ENCODE data around the gene MTCL1. TPM values are rescaled to one million over a fixed set of nuclear protein-coding genes. Genes with fewer than 3 reads are reported as not detected.

Gene MTCL1
- total and polyA plus RNA-seq, 2 of the 8 experiments (the other 6 are each of a cell fraction or from before 2014, with no cell fraction given) = 16.6 to 60.8 TPM

DNA sequence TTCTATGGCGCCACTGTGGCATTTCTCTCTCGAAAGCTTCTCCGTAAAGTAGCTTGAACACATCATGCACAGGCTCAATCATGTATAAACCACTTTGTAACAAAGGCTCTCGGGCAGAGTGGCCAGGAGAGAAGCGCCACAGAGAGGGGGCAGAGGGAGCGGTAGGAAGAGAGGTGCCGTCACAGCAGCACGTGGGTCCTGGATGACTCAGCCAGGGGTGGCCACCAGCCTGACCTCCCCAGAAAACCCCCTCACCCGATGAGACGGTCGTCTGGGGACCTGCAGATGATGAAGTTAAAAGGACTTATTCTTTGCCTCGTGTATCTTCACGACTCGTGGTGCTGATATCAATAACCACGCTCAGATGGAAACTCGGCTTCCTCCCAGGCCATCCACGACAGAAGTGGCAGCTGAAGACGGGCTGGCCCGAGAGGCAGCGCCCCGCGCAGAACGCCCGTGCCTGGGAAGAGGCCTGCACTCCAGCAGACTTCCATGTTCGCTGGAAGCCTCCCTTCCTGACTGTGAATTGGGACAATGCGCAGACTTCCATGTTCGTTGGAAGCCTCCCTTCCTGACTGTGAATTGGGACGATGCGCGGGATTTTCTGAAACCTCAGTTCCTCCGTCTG lies 46.4 kb upstream of the MTCL1 start:
- POLR2A ChIA-PET (ENCODE audit: partially characterized antibody) = no interaction called here
- Histone ChIP-seq H4K20me1 (replicated peaks in 1 of 2; ENCODE audit: control insufficient read depth in 1 of 2, insufficient read depth in 2 of 2, low read length in 2 of 2) (no peaks in the 10 kb centered on the region), H3K23me2 (ENCODE audit: low read depth, low read length) (no peaks in the 10 kb centered on the region; the same call in 1 of the 2 replicates), H3K79me1 (ENCODE audit: low read depth, low read length) (no peaks in the 10 kb centered on the region), H3K36me3 (ENCODE audit: control insufficient read depth in 2 of 4, insufficient read depth in 4 of 4, low read length in 3 of 4) (no peaks in the 10 kb centered on the region), H3K9ac (replicated peaks in 1 of 4; ENCODE audit: extremely low read depth in 1 of 4, low read depth in 3 of 4, low read length in 3 of 4) (no peak overlapping the region), H3K4me2 (ENCODE audit: insufficient read depth in 1 of 2, low read depth in 2 of 2, low read length in 2 of 2) (no peak overlapping the region), H2AK5ac (ENCODE audit: low read depth, low read length) (no peak overlapping the region), H4K8ac (ENCODE audit: extremely low read depth, insufficient read depth, low read length) (peak overlapping the region; percentile 17; the same call in 1 of the 2 replicates), H4K5ac (ENCODE audit: insufficient read length, low read depth, low read length) (no peak overlapping the region), H3K18ac (ENCODE audit: extremely low read depth, low read length) (peak overlapping the region; percentile 74; the same call in 1 of the 2 replicates), H3K27ac (ENCODE audit: low read depth, low read length) (no peak overlapping the region), H3K56ac (replicated peaks; ENCODE audit: insufficient read length, low read depth, low read length) (no peak overlapping the region), H2BK15ac (ENCODE audit: low read length) (no peak overlapping the region; the same call in 1 of the 2 replicates), H2BK20ac (ENCODE audit: low read length) (no peak overlapping the region), H3K4me3 (ENCODE audit: extremely low read depth in 1 of 4, insufficient read depth in 2 of 4, low read depth in 3 of 4, low read length in 4 of 4) (no peak overlapping the region), H4K91ac (replicated peaks; ENCODE audit: insufficient read length, low read length) (peak overlapping the region; percentile 11), H3K14ac (ENCODE audit: insufficient read length) (no peak overlapping the region), H3K4ac (replicated peaks; ENCODE audit: insufficient read length, low read depth, low read length) (no peak overlapping the region), H3K79me2 (ENCODE audit: control insufficient read depth in 1 of 2, insufficient read depth in 2 of 2, low read length in 2 of 2) (no peaks in the 10 kb centered on the region), H2BK120ac (replicated peaks; ENCODE audit: low read depth, low read length) (no peak overlapping the region), H3K23ac (ENCODE audit: insufficient read length) (no peak overlapping the region), H2AFZ (ENCODE audit: low read length) (no peak overlapping the region), H3K9me3 (ENCODE audit: insufficient read depth in 2 of 2, low read depth in 1 of 2, low read length in 1 of 2) (no peaks in the 10 kb centered on the region), H2BK5ac (ENCODE audit: low read depth, low read length) (peak overlapping the region; percentile 8; the same call in 1 of the 2 replicates), H3K4me1 (replicated peaks in 1 of 4; ENCODE audit: control insufficient read depth in 3 of 4, insufficient read depth in 4 of 4, low read length in 3 of 4) (peaks cover 5 to 21% (median 13%) of the 10 kb centered on the region in 4 experiments), H2BK12ac (ENCODE audit: low read depth, low read length) (peak overlapping the region; percentile 35; the same call in 1 of the 2 replicates), H3K27me3 (replicated peaks in 1 of 4; ENCODE audit: control insufficient read depth in 3 of 4, extremely low read depth in 1 of 4, insufficient read depth in 3 of 4, low read length in 3 of 4) (no peaks in the 10 kb centered on the region)
- CTCF ChIA-PET (ENCODE audit: partially characterized antibody) = interaction anchor here (1.1 to 4.5 kb wide), 3 partner anchors 48 to 366 kb away, joined by 3 to 31 read pairs (median 7); no protein-coding TSS in a partner anchor
- FAIRE-seq = no peak
- no peak for DNase-seq (ENCODE audit: low read depth in 1 of 2, low spot score in 2 of 2)
- 91% methylated on average over 28 of the region's 31 CpGs; no CpG with 5 or more reads in 1 of the 2 experiments for WGBS, 2 experiments (ENCODE audit: extremely low coverage in 1 of 2, insufficient coverage in 1 of 2, insufficient read length in 1 of 2, insufficient replicate concordance in 2 of 2, low coverage in 1 of 2, low lambda C conversion rate in 2 of 2, missing lambda C conversion rate in 1 of 2)
- TF ChIP-seq, protein P1, sequence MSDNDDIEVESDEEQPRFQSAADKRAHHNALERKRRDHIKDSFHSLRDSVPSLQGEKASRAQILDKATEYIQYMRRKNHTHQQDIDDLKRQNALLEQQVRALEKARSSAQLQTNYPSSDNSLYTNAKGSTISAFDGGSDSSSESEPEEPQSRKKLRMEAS (IDR thresholded peaks at IDR 0.05) = no peak
- TF ChIP-seq SUZ12 (IDR thresholded peaks at IDR 0.05; ENCODE audit: low read length) (no peak), BACH1 (IDR thresholded peaks at IDR 0.05; ENCODE audit: low read length) (no peak), SIX5 (IDR thresholded peaks at IDR 0.05; ENCODE audit: low read depth, low read length) (no peak), EP300 (IDR thresholded peaks at IDR 0.05; ENCODE audit: borderline replicate concordance in 1 of 2, low read depth in 2 of 2, low read length in 2 of 2) (no peak), BCL11A (IDR thresholded peaks at IDR 0.05; ENCODE audit: low read depth in 2 of 2, low read length in 2 of 2) (no peak), CEBPB (IDR thresholded peaks at IDR 0.05; ENCODE audit: low read depth, low read length) (no peak), TEAD4 (IDR thresholded peaks at IDR 0.05; ENCODE audit: low read depth, low read length) (no peak), PHF8 (conservative IDR thresholded peaks at IDR 0.05; ENCODE audit: low read depth, low read length) (no peak), CBX5 (IDR thresholded peaks at IDR 0.05; ENCODE audit: low read depth, low read length) (no peak)
- TF ChIP-seq, protein P2, sequence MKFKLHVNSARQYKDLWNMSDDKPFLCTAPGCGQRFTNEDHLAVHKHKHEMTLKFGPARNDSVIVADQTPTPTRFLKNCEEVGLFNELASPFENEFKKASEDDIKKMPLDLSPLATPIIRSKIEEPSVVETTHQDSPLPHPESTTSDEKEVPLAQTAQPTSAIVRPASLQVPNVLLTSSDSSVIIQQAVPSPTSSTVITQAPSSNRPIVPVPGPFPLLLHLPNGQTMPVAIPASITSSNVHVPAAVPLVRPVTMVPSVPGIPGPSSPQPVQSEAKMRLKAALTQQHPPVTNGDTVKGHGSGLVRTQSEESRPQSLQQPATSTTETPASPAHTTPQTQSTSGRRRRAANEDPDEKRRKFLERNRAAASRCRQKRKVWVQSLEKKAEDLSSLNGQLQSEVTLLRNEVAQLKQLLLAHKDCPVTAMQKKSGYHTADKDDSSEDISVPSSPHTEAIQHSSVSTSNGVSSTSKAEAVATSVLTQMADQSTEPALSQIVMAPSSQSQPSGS (IDR thresholded peaks at IDR 0.05; ENCODE audit: low read length) = no peak
